ENCODE results near the gene KIF26B. TPM values are rescaled to one million over a fixed set of nuclear protein-coding genes. Genes with fewer than 3 reads are reported as not detected.

Gene KIF26B
- total and polyA plus RNA-seq, 7 donors: 0.01 to 0.32 (median 0.06) TPM

GRCh38 chr1:245512980-245513578, 358.3 kb downstream of the KIF26B start:
- H3K27me3 ChIP-seq (ENCODE audit: insufficient read depth in 3 of 3, low read length in 2 of 3): peaks cover 0 to 1% (median 0%) of the 10 kb centered on the region in 3 donors
- H3K4me3 ChIP-seq: no peak overlapping the region
- 57 to 59% (median 58%) methylated on average over 11 of the region's 11 CpGs for WGBS, 3 donors
- H3K4me1 ChIP-seq: no peaks in the 10 kb centered on the region
- no peaks in the 10 kb centered on the region for H3K9me3 ChIP-seq
- ATAC-seq (no peak), DNase-seq (no peak)
- TF ChIP-seq CTCF (IDR thresholded peaks at IDR 0.05): no peak
- H3K36me3 ChIP-seq (ENCODE audit: insufficient read depth in 1 of 2, low read depth in 1 of 2): no peaks in the 10 kb centered on the region
- no peak overlapping the region for H3K27ac ChIP-seq
- intact Hi-C loops (cut with DNase I): no loop called here

- no peak for ATAC-seq
- intact Hi-C loops (cut with DNase I): no loop called here
- TF ChIP-seq CTCF (IDR thresholded peaks at IDR 0.05): no peak
- Histone ChIP-seq H3K27me3 (ENCODE audit: insufficient read depth in 3 of 3, low read length in 2 of 3) (no peaks in the 10 kb centered on the region), H3K27ac (no peak overlapping the region), H3K4me3 (no peak overlapping the region), H3K9me3 (no peaks in the 10 kb centered on the region), H3K4me1 (no peaks in the 10 kb centered on the region), H3K36me3 (ENCODE audit: insufficient read depth in 1 of 2, low read depth in 1 of 2) (no peaks in the 10 kb centered on the region)
- 69 to 75% (median 72%) methylated on average over 12 of the region's 12 CpGs for WGBS, 3 donors
- DNase-seq: no peak
These were observed 361.5 kb downstream of the KIF26B start for GRCh38 chr1:245516284-245516759.

- H3K27ac ChIP-seq: no peak overlapping the region
- ATAC-seq (no peak), DNase-seq (no peak)
- H3K27me3 ChIP-seq (ENCODE audit: insufficient read depth in 3 of 3, low read length in 2 of 3): no peaks in the 10 kb centered on the region
- H3K36me3 ChIP-seq (ENCODE audit: insufficient read depth in 1 of 2, low read depth in 1 of 2): no peaks in the 10 kb centered on the region
- no peaks in the 10 kb centered on the region for H3K4me1 ChIP-seq
- H3K4me3 ChIP-seq: no peak overlapping the region
- TF ChIP-seq CTCF (IDR thresholded peaks at IDR 0.05): no peak
- intact Hi-C loops (cut with DNase I): no loop called here
- 86 to 92% (median 88%) methylated on average over 1 of the region's 1 CpG for WGBS, 3 donors
- no peaks in the 10 kb centered on the region for H3K9me3 ChIP-seq
These were observed 365.8 kb downstream of the KIF26B start for GRCh38 chr1:245520611-245521010.

GRCh38 chr1:245526141-245526540, 371.4 kb downstream of the KIF26B start:
- H3K4me3 ChIP-seq: no peak overlapping the region
- intact Hi-C loops (cut with DNase I): no loop called here
- no peak overlapping the region for H3K27ac ChIP-seq
- 87 to 89% (median 88%) methylated on average over 2 of the region's 2 CpGs for WGBS, 3 donors
- ATAC-seq: no peak
- no peaks in the 10 kb centered on the region for H3K4me1 ChIP-seq
- peaks cover 0 to 5% (median 0%) of the 10 kb centered on the region in 3 donors for H3K27me3 ChIP-seq (ENCODE audit: insufficient read depth in 3 of 3, low read length in 2 of 3)
- no peaks in the 10 kb centered on the region for H3K36me3 ChIP-seq (ENCODE audit: insufficient read depth in 1 of 2, low read depth in 1 of 2)
- TF ChIP-seq CTCF (IDR thresholded peaks at IDR 0.05): no peak
- no peaks in the 10 kb centered on the region for H3K9me3 ChIP-seq
- DNase-seq: no peak

GRCh38 chr1:245528258-245528635, 373.5 kb downstream of the KIF26B start:
- intact Hi-C loops (cut with DNase I): no loop called here
- 87 to 94% (median 90%) methylated on average over 7 of the region's 7 CpGs for WGBS, 3 donors
- TF ChIP-seq CTCF (IDR thresholded peaks at IDR 0.05): no peak
- peaks cover 0 to 5% (median 0%) of the 10 kb centered on the region in 3 donors for H3K27me3 ChIP-seq (ENCODE audit: insufficient read depth in 3 of 3, low read length in 2 of 3)
- no peak overlapping the region for H3K27ac ChIP-seq
- DNase-seq (no peak), ATAC-seq (no peak)
- H3K4me3 ChIP-seq: no peak overlapping the region
- H3K4me1 ChIP-seq: no peaks in the 10 kb centered on the region
- no peaks in the 10 kb centered on the region for H3K9me3 ChIP-seq
- no peaks in the 10 kb centered on the region for H3K36me3 ChIP-seq (ENCODE audit: insufficient read depth in 1 of 2, low read depth in 1 of 2)
